ENCODE results near the gene STN1.

GRCh38 chr10:103917302-103918052 lies 507 bp downstream of the STN1 start:
- TF ChIP-seq CTCF (IDR thresholded peaks at IDR 0.05) (peak in 1 of 3 donors; percentile 11), POLR2AphosphoS5 (IDR thresholded peaks at IDR 0.05) (peak; percentile 35 to 77 (median 63))
